ENCODE data around the gene FLNB. TPM values are rescaled to one million over a fixed set of nuclear protein-coding genes. Genes with fewer than 3 reads are reported as not detected.

The FLNB gene
- total RNA-seq, 2 experiments from 2014 or later: 13.9 to 14.3 TPM

DNA sequence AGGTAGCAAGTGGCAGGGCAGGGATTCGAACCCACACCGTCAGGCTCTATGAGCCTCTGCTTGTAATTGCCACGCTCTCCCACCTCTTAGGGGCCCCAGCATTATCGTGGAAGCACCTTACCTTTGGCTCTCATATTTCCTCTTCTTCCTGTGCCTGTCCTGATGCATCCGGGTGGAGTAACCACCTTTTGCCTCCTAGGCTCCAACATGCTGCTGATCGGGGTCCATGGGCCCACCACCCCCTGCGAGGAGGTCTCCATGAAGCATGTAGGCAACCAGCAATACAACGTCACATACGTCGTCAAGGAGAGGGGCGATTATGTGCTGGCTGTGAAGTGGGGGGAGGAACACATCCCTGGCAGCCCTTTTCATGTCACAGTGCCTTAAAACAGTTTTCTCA, 162.2 kb downstream of the FLNB start:
- POLR2A ChIA-PET: no interaction called here
- CTCF ChIA-PET: no interaction called here

DNA sequence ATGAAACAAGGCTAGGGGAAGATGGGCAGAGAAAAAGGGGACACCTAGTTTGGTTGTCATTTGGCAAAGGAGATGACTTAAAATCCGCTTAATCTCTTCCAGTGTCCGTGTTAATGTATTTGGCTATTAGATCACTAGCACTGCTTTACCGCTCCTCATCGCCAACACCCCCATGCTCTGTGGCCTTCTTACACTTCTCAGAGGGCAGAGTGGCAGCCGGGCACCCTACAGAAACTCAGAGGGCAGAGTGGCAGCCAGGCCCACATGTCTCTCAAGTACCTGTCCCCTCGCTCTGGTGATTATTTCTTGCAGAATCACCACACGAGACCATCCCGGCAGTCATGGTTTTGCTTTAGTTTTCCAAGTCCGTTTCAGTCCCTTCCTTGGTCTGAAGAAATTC, 162.9 kb downstream of the FLNB start:
- CTCF ChIA-PET: no interaction called here

DNA sequence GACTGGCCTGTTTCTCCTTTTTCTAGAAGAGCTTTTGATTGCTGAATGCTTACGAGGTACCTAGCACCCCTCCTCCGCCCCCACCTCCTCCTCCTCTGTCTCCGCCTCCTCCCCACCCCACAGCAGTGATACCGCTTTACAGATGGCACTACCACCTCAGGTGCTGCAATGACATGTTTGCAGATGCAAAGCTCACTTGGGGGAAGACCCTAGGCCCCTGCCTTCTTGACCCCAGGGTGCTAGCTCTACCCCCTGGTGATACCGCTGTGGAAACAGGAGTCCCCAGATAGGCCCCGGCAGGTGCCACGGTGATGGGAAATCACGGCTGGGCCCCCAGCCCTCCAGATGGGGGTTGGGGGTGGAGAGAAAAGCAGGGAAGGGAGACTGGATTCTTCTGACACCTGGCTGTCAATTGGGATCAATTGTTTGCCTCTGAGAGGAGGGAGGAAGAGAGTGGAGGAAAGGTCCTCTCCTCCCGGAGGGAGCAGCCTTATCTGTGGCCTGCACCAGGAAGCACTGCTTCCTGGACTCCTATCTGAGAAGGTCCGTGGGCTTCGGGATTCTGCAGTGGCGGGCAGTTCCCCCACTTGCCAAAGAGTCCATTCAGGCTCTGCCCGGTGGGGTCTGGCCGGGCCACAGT, 164.9 kb downstream of the FLNB start:
- CTCF ChIA-PET: interaction anchor here (0.6 to 1.4 kb wide), 3 partner anchors 12 to 112 kb away, joined by 3 to 6 read pairs (median 4); no protein-coding TSS in a partner anchor
- POLR2A ChIA-PET: no interaction called here

More for the DNA sequence above, 162.9 kb downstream of the FLNB start:
- POLR2A ChIA-PET: no interaction called here

DNA sequence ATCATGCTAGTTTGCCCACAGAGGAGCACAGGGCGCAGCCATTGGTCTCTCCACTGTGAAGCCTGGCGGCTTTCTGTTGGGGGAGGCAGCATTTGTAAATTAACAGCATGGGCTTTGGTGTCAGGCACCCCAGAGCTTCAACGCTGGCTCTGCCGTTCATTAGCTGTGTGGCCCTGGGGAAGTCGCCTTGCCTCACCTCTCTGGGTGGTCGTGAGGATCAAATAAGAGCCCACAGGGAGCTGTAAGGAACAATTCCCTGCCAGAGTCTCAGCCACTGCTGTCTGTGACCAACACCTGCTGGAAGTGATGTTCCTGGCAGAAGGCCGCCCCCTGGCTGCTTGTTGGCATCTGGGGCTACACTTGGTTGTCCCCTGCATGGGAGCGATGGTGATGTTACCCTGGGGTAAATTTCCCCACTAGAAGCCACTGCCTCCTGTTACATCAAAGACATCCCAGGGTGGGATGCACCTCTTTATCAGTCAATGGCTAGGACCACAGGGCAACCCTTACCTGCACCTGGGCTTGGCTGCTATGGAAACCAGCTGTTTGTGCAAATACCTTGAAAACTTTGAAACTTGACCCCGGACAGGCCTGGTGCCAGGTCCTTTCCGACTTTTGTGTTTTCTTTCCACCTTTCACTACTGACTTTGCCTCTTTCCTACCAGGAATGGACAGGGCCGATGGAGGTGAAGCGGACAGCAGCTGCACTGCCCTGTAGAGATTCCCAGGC, 165.6 kb downstream of the FLNB start:
- ChIA-PET POLR2A (no interaction called here), CTCF (interaction anchor here (0.6 to 1.4 kb wide), 5 partner anchors 12 to 438 kb away, joined by 3 to 6 read pairs (median 3); partner anchors contain the start of gene FLNB)

DNA sequence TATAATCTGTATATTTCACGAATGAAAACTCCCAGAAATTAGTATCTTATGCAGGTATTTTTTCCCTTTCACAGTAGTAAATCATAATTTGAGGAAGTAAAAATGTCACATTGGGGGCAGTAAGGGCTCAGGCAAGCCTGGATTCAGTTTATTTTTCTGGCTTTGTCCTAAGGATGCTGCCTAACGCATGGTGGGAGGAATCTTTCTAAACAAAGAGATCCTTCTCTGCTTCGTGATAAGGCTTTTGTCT, 166.9 kb downstream of the FLNB start:
- CTCF ChIA-PET: no interaction called here
- POLR2A ChIA-PET: no interaction called here

DNA sequence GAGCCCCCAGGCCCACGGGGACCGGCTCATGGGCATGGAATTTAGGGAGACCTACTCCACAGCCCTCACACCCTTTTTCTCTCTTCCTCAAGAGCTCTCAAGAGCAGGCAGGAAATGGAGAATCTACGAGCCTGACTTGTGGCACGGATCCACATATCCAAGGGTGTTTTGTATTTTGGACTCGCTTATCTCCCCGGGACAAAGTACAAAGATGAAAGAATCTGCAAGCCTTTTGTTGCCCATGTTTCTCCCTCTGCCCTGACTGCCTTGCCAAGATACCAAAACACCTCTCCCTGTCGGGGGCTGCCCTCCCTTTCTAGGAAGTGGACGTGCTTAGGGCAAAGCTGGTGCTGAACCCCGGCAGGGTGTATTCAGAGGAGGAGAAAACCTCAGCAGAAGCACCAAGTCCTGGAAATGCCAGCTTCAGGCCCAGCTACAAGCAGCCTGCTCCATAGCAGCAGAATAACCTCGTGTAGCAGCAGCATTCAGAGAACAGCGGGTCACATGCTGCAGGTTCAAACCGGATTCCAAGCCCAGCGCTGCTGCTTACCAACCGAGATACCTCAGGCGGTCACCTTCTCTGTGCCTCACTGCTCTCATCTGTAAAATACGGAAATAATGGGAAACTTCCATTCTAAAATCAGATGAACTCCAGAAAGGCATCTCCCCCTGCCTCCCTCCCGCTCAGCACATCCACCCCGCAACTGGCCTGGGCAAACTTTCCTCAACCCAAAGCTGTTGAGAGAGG, 167.4 kb downstream of the FLNB start:
- ChIA-PET POLR2A (no interaction called here), CTCF (no interaction called here)

DNA sequence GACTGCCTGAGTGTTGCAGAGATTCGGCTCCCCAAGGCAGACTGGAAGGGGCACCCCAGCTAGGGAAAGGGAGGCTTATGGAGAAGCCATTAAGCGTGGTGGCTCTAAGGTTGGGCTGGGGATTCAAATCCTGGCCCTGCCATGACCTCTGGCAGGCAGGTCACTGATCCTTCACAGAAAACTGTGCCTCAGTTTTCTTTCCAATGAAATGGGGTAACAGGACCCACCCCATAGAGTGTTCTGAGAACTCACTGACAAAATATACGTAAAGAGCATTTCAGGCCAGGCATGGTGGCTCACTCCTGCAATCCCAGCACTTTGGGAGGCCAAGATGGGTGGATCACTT, 167.9 kb downstream of the FLNB start:
- ChIA-PET CTCF (no interaction called here), POLR2A (no interaction called here)

DNA sequence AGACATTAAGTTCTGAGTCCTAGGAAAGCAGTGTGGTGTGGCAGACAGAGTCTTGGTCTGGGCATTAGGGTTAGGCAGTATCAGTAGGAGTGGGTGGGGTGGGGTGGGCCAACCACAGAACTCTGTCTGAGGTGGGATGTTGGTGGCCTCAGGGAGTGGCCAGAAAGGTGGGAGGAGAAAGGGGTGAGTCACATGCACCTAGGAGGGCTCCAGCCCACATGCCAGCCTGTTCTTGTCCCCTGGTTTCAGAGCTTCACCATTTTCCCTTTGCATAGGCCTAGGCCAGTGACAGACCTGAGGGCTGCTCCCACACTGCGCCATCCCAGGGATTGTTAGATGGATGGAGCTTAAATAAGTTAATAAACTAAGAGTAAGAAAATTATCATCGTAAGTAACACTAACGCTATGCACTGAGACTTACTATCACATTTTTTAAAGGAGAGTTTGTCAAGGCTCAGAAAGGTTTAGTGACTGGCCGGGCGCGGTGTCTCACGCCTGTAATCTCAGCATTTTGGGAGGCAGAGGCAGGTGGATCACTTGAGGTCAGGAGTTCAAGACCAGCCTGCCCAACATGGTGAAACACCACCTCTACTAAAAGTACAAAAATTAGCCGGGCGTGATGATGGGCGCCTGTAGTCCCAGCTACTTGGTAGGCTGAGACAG, 168.7 kb downstream of the FLNB start:
- POLR2A ChIA-PET: no interaction called here
- CTCF ChIA-PET: interaction anchor here (0.5 to 4.1 kb wide), 26 partner anchors 9 to 1297 kb away, joined by 3 to 24 read pairs (median 4); partner anchors contain the start of genes HTD2 and RPP14

DNA sequence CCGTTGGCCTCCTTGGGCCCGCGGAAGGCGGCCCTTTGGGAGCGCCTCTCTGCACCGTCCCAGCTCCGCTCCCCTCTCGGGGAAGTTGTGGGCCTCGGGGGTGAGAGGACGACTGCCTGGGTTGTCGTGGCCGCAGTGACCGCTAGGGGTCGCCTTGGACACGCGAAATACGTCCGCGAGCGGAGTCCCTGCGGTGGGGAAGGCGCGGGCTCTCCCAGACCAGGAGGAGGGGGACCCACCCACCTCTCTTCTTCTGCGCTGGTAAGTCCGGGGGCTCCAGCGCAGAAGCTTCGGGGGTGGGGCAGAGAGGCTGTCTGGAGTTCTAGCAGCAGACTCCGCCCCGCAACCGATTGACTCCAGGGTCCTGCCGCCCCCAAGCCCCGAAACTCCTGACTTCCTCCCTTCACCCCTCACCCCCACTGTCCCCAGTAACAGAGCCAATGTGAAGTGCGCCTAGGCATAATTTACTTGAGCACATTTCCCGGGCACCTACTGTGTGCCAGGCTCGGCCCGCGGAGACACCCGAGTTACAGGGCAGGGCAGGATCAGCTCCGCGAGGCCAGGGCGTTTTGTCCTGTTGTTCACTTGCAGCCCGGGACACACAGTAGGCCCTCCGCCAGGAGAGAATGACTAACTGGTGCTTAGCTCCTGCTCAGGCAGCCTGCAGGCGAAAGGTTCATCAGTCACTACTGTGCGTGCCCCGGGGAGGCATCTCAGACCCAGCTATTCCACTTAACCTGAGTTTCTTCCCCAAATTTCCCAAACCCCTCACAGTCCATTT, 169.7 kb downstream of the FLNB start:
- CTCF ChIA-PET: interaction anchor here (0.6 to 4.1 kb wide), 26 partner anchors 8 to 1296 kb away, joined by 3 to 24 read pairs (median 4); partner anchors contain the start of genes HTD2 and RPP14
- POLR2A ChIA-PET: no interaction called here

DNA sequence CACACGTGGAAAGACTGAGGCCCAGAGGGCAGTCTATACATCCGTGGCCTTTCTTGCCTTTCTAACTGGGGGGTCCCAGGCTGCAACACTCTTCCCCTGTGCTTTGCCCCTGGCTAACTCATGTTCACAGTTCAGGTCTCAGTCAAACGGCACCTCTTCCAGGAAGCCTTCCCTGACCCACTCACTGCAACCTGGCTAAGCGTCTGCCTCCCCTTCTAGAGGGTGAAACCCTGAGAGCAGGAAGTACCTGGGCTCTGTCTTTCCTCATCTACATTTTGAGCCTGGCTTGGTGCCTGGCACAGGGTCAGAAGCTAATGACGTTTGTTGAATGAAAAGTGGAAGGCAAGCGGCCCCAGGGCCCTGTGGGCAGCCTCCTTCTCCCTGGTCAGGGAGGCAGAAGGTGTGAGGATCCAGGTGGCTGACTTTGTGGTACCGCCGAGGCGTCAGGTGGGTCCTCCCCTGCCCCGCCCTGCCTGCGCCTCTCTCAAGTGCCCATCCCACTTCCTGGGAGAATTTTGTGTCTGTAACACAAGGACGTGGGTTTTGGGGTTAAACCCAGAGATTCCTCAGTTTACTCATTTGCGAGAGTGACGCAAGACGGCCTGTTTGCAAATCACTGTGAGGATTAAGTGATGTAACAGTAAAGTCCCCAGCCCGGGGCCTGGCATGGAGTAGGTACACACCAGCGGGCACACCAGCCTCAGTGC, 170.5 kb downstream of the FLNB start:
- CTCF ChIA-PET: interaction anchor here (0.6 to 4.1 kb wide), 17 partner anchors 8 to 449 kb away, joined by 3 to 24 read pairs (median 4); no protein-coding TSS in a partner anchor

DNA sequence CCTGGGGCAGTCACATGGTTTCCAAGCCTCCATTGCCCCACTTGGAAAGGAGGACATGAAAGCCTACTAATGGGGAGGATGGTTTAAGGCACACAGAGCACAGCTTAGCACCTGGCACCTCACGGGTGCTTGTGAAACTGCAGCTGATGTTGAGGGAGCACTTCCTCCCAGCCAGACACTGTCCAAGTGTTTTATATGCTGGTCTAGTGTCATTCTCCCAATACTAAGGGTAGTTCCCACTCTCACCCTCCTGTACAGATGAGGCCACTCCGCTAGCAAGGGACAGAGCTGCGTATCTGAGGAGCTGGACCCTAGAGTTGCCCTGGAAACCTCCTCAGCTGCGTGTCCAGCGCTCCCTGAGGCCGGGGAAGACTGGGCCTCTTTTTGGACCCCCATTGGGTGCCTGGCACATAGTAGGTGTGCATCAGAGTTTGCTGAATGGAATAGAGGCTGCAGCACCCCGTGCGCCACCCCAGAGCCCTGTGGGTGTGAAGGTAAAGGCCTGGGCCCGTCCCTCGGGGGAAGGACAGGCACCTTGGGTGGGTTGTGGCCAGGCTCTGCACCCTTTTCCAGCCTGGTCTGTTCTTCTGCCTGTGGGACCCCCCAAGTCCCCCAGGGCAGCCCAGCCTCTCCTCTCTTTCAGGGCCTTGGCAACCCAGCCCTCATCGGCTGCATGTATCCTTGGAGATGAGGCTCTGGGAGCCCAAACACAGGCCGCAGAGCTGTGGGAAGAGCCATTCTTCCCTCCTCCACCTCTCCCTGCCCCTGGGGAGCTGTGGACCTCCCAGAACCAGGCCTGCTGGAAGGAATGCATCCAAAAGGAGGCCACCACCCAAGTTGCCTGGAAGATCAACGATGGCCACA, 171.2 kb downstream of the FLNB start:
- ChIA-PET POLR2A (no interaction called here), CTCF (interaction anchor here (1.3 to 4.1 kb wide), 4 partner anchors 10 to 172 kb away, joined by 3 to 24 read pairs (median 14); no protein-coding TSS in a partner anchor)

More for the DNA sequence above, 170.5 kb downstream of the FLNB start:
- POLR2A ChIA-PET: no interaction called here

DNA sequence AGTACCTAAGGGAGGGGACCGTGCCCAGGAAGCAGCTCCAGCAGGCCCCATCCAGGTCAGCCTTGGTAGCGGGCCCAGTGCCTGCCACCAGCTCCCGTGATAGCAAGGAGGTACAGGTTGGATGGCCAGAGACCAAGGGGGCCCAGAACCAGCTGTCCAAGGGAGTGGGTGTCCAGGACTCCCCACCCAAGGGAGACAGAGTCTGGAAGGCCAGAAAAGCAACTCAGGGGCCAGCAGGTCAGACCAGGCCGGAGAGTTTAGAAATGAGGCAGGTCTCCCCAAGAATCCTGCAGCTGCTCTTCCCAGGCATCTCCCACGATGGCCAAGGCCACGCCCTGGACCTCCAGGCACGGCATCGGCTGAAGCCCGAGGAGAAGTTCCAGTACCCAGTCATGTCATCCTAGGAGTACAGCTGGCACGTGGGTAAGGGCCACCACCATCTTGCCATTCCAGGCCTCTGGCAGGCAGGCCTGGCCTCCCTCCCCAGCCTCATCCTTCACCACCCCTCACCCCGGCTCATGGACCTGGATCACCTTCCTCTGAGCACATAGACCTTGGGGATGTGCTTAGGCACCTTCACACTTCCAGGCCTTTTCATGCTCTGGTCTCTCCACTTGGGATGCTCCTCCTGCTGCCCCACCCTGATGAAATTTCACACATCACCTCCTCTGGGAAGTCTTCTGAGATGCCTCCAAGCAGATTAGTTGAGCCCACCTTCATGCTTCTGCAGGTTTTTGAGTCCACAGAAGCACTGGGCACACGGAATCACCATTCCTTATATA, 172.1 kb downstream of the FLNB start:
- ChIA-PET CTCF (interaction anchor here (4.1 kb wide), 1 partner anchor 13 kb away, joined by 19 read pairs; no protein-coding TSS in a partner anchor), POLR2A (no interaction called here)

DNA sequence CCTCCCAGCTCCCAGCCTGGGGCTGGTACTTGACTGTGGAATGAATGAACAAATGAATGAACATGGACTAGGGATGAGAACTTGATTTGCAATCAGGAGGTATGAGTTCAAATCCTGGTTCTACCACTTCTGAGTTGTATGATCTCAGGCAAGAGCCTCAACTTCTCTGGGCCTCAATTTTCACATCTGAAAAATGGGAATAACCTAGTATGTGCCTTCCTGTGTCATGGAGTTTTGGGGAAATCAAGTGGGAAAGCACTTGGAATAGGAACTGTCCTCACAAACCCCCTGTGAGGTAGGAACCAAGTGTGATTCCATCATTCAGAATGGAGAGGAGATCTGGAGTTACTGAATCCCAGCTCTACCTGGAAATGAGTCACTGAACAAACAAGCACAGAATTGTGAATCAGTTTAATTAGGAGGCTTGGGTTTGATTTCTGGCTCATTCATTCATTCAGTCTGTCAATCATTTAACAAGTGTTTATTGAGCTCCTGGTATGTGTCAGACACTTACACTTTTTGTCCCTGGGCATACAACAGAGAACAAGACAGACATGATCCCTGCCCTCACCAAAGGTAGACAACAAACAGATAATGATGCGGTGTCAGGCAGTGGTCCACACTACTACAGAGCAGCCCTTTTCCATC, 172.8 kb downstream of the FLNB start:
- ChIA-PET CTCF (interaction anchor here (1.2 kb wide), 1 partner anchor 36 kb away, joined by 4 read pairs; no protein-coding TSS in a partner anchor), POLR2A (no interaction called here)

DNA sequence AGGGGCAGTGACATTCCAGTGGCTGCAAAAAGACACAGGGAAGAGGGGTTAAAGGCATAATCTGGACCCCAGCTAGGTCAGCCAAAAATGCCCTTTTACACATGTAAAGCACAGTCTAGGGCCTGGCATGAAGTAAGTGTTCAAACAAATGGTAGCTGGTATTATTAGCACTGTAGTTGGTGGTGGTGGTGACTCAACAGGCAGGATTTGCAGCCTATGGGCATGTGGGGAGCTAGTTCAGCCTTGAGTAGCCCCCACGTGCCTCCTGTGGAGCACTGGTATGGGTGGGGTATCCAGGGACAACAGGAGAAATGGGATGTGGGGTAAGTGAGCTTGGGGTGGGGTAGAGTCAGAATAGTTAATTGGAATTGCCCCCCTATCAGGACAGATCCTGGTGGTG, 175.0 kb downstream of the FLNB start:
- ChIA-PET POLR2A (no interaction called here), CTCF (interaction anchor here (0.7 kb wide), 1 partner anchor 31 kb away, joined by 3 read pairs; no protein-coding TSS in a partner anchor)

DNA sequence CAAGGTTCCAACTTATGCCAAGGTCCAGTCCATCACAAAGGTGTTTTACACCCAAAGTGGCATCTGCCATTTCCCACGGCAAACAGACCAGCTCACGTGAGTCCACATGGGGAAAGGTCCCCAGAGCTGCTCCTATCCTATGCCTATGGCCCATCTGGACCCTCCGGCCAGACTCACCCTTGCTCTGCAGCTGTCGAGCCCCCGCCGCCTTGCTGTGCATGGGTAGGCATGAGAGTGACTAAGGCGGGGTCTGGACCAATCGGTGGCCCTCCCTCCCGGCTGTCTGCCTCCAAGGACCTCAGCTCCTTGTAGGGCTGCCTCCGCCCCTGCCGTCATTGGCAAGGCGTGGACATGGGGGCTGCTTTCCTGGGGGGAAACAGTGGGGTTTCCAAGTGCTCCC, 175.7 kb downstream of the FLNB start:
- POLR2A ChIA-PET: no interaction called here

DNA sequence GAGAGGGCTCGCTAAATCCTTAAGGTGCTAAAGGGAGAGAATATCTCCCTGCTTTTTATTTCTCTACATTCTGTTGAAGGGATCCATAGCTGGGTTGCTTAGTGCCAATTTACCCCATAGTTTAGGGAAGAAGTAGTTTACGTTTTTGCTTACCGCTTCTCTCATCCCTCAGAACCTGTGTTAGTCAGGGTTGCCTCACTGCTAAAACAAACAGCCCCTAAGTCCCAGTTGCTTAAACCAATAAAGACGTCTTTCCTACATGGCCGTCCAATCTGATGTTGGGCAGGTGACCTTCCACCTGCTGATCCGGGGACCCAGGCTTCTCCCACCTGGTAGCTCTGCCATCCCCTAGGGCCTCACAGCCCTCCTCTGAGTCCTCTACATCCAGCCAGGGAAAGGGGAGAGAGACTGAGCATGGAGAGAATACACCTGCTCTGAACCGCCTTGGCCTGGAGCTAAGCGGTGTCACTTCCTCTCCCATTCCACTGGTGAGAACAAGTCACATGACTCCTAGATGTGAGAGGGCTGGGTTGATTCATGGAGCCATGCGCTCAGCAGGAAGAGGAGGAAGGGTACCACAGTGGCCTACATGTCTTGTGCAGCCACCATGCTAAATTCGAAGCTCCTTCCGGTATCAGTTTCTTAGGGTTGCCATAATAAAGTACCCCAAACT, 176.2 kb downstream of the FLNB start:
- CTCF ChIA-PET: interaction anchor here (0.5 to 5.0 kb wide), 3 partner anchors 23 to 810 kb away, joined by 3 to 26 read pairs (median 3); partner anchors contain the start of genes HTD2 and RPP14
- POLR2A ChIA-PET: no interaction called here

More for the DNA sequence above, 175.7 kb downstream of the FLNB start:
- CTCF ChIA-PET: interaction anchor here (0.9 kb wide), 1 partner anchor 24 kb away, joined by 3 read pairs; no protein-coding TSS in a partner anchor

All from activated CD8-positive, alpha-beta memory T cell treated with anti-CD3 and anti-CD28 coated beads for 36 hours (primary cell).